Fibroblast of mammary gland (primary cell): ENCODE data around the gene IGLL5.

Experiments used
- DNase-seq: peaks from one replicate; pipeline ENCODE4 v3.0.0-alpha.2; 2010; ENCODE audit warnings: low read depth
- H3K4me3 ChIP-seq: 2 replicates; pipeline ENCODE4 v1.5.1; 2011; ENCODE audit warnings: low read depth, mild to moderate bottlenecking, low read length, moderate library complexity; ENCODE audit not compliant: control insufficient read depth
- TF ChIP-seq, protein P1 (sequence below): conservative IDR thresholded peaks from 2 replicates; pipeline ENCODE4 v1.5.1; 2011; ENCODE audit warnings: low read depth, low read length, inconsistent platforms; ENCODE audit not compliant: control insufficient read depth, insufficient read depth

IGLL5 gene

DNA sequence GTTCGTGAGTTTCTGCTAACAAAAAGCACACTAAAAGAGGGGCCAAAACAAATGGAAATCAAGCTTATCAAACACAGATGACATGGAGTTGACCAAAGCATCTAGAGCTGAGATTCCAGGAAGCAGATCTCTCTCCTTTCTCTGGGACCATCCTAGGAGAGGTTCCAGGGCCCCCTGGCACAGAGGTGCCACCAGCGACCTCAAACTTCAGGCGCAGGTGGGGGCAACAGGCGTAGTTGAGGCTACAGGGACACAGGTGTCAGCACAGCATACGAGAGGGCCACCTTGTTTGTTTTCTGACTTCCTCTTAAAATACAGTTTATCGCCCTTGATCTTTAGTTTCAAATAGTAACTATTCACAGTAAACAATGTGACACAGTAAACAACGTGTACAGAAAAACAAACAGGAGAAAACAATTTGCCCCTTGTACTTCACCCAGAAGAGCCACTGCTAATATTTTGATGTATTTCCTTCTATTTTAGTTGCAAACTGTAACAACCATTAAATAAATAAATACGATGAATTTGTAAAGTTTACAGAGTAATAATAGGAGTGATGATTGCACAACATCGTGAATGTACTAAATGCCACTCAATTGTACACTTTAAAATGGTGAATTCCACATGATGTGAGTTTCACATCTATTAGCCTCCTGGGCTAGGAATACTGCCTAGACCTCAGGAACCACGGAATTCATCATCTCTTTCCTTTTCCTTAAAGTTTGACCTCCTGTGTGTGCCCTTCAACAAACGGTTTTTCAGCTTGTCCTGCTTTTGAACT lies 52.2 kb downstream of the IGLL5 start:
- TF ChIP-seq, protein P1, sequence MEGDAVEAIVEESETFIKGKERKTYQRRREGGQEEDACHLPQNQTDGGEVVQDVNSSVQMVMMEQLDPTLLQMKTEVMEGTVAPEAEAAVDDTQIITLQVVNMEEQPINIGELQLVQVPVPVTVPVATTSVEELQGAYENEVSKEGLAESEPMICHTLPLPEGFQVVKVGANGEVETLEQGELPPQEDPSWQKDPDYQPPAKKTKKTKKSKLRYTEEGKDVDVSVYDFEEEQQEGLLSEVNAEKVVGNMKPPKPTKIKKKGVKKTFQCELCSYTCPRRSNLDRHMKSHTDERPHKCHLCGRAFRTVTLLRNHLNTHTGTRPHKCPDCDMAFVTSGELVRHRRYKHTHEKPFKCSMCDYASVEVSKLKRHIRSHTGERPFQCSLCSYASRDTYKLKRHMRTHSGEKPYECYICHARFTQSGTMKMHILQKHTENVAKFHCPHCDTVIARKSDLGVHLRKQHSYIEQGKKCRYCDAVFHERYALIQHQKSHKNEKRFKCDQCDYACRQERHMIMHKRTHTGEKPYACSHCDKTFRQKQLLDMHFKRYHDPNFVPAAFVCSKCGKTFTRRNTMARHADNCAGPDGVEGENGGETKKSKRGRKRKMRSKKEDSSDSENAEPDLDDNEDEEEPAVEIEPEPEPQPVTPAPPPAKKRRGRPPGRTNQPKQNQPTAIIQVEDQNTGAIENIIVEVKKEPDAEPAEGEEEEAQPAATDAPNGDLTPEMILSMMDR: no peak
- no peak overlapping the region for H3K4me3 ChIP-seq
- no peak for DNase-seq

GRCh38 chr22:22940961-22941605 lies 53.5 kb downstream of the IGLL5 start:
- DNase-seq: no peak
- TF ChIP-seq, protein P1: no peak
- no peak overlapping the region for H3K4me3 ChIP-seq

GRCh38 chr22:22941831-22942510 lies 54.4 kb downstream of the IGLL5 start:
- H3K4me3 ChIP-seq: no peak overlapping the region
- no peak for DNase-seq
- TF ChIP-seq, protein P1: no peak

- DNase-seq: peak; percentile 68
- TF ChIP-seq, protein P1: peak; percentile 88
- H3K4me3 ChIP-seq: no peak overlapping the region
Observed at GRCh38 chr22:22942511-22943329, 55.1 kb downstream of the IGLL5 start.

DNA sequence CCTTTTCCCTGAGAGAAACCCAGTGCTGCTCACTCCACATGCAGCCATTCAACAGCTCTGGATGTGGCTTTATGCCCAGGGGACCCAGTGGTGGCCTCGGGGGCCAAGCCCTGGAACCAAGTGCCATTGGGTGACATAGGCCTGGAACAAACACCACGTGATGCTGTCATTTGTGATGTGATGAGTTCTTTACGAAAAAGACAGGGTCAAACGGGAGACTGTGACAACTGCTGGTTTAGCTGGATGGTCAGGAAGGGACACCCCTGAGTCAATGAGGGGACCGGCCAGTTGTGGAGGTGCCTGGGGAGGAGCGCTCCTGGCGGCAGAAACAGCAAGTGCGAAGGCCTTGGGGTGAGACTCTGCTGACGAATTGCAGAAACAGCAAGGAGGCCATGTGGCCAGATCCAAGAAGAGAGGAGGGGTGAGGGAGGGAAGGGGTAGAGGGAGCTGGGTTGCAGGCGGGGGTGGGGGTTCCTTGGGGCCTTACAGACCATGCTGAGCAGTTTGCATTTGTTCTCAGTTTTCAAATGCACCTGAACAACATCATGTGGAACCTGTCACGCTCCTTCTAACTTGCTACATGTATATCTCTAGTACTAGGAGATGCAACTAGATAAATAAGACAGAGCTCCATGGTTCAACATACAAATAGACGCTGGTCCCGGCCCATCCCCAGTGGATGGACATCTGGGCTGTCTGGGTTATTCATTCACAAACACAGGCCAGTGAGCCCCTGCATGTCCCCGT lies 56.1 kb downstream of the IGLL5 start:
- TF ChIP-seq, protein P1: no peak
- no peak for DNase-seq
- H3K4me3 ChIP-seq: no peak overlapping the region

DNA sequence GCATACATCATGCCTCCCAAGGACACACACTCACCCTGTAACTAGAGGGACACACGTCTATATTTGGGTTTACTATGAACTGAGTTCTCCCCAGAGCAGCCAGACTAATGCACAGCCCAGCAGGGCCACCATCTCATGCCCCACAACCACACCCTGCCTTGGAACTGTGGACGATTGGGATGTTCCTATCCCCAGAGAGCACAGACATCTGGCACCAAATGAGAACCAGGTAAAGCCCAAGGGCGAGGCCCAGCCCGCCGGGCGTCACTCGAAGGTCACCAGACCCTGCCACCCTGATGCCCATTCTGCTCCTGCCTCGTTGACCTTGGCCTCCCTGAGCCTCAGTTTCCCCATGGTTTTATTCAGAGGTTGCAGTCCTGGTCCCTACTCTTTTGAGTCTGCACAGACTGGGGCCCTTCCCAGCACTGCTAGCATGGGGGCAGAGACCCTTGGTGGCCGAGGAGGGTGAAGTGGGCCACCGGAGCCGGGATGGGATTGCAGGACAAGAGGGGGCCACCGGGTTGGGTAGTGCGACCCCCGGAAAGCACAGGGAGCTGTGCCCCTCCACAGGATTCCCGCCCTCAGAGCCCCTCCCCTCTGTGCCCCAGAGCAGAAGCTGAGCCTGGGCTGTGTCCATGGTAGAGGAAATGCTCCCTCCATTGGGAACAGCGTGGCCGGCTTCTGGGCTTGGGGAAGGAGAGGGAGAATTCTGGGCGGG lies 56.8 kb downstream of the IGLL5 start:
- TF ChIP-seq, protein P1: no peak
- DNase-seq: no peak

More for the DNA sequence above, 56.8 kb downstream of the IGLL5 start:
- no peak overlapping the region for H3K4me3 ChIP-seq
